Testis (tissue), 3 donors: ENCODE results near the gene ESYT2. TPM values are rescaled to one million over a fixed set of nuclear protein-coding genes. Genes with fewer than 3 reads are reported as not detected.

Experiments used
- DNase-seq: peaks from one replicate; pipeline ENCODE4 v3.0.0-alpha.2; 2019
- H3K27ac ChIP-seq, 2 donors: fragments of 200-600 bp; sonication (generic); one replicate each; pipeline ENCODE4 v1.5.1; 2019
- H3K27me3 ChIP-seq: fragments of 200-600 bp; sonication (generic); one replicate; pipeline ENCODE4 v1.5.1; 2019
- H3K36me3 ChIP-seq: fragments of 200-600 bp; sonication (generic); one replicate; pipeline ENCODE4 v1.5.1; 2017; ENCODE audit warnings: low read depth; ENCODE audit errors: missing control alignments
- H3K4me1 ChIP-seq: fragments of 200-600 bp; sonication (generic); one replicate; pipeline ENCODE4 v1.5.1; 2019
- H3K4me3 ChIP-seq, 2 donors: fragments of 200-600 bp; sonication (generic); one replicate each; pipeline ENCODE4 v1.5.1; 2017 to 2019
- H3K9me3 ChIP-seq: fragments of 200-600 bp; sonication (generic); one replicate; pipeline ENCODE4 v1.5.1; 2017
- POLR2A ChIP-seq: fragments of 450-650 bp; IDR thresholded peaks from one replicate; pipeline ENCODE4 v1.6.1; 2017; ENCODE audit warnings: antibody characterized with exemption, mild to moderate bottlenecking, moderate library complexity
- WGBS, 2 donors: methylation state at CpG; one replicate each; pipeline ENCODE4 v1.1.5; 2018; 5-methylcytosine and 5-hydroxymethylcytosine counted together
- intact Hi-C: fragments of 100-400 bp; cut with DNase I; formaldehyde crosslinking; loops from one replicate; pipeline ENCODE4 v1.15.1; 2023; ENCODE audit warnings: low total_unique reads
- polyA plus RNA-seq: library from polyadenylated mRNA; stranded (reverse); fragments of 350-450 nt; fragmentation: Illumina TruSeq; extraction: RNeasy Lipid Tissue Mini Kit (QIAGEN cat#74804); gene quantifications from one replicate; pipeline ENCODE4 v1.2.3, GENCODE V29; 2014; ENCODE audit warnings: low read depth, low replicate concordance; ENCODE audit not compliant: insufficient read depth
- total RNA-seq, 2 donors: library from RNA; depleted of rRNA; stranded (reverse); fragments of >200 nt; gene quantifications; one replicate each; pipeline ENCODE4 v1.2.3, GENCODE V29; 2016
- TF ChIP-seq, protein P1 (sequence below), 3 experiments: fragments of 450-650 bp in 2 of 3; fragments of 200-600 bp in 1 of 3; sonication (generic) in 1 of 3; IDR thresholded peaks; one replicate each; pipeline ENCODE4 v1.5.1; 2016 to 2019; ENCODE audit warnings: antibody characterized with exemption in 3 of 3, mild to moderate bottlenecking in 2 of 3, moderate library complexity in 1 of 3

Gene ESYT2
- total and polyA plus RNA-seq, 3 donors from 2014 or later: 53.9 to 73.1 (median 61.1) TPM

DNA sequence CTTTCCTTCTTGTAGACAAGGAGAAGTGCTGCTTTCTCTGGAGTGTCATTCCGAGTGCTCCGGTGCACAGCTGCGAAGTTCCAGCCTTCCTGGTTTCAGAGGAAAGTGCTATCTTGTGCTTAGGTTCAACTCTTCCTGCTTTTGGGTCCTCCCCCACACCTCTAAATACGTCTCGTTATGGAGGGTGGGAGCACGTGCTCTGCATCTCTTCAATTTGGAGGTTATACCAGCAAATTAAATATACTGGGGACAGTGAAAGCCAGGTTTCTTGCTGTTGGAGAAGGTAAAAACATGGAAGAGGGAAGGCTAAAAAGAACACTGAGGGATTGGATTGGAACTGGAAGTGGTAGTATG, 2.4 kb upstream of the ESYT2 start:
- Histone ChIP-seq H3K9me3 (no peaks in the 10 kb centered on the region), H3K36me3 (no peaks in the 10 kb centered on the region), H3K4me3 (no peak overlapping the region), H3K4me1 (peaks cover 34% of the 10 kb centered on the region), H3K27me3 (no peaks in the 10 kb centered on the region), H3K27ac (peak overlapping the region in 1 of 2 donors; percentile 25)
- no peak for DNase-seq
- WGBS, 2 donors: 46 to 53% methylated on average over 6 of the region's 6 CpGs
- intact Hi-C loops: no loop called here
- TF ChIP-seq POLR2A: no peak
- TF ChIP-seq, protein P1, sequence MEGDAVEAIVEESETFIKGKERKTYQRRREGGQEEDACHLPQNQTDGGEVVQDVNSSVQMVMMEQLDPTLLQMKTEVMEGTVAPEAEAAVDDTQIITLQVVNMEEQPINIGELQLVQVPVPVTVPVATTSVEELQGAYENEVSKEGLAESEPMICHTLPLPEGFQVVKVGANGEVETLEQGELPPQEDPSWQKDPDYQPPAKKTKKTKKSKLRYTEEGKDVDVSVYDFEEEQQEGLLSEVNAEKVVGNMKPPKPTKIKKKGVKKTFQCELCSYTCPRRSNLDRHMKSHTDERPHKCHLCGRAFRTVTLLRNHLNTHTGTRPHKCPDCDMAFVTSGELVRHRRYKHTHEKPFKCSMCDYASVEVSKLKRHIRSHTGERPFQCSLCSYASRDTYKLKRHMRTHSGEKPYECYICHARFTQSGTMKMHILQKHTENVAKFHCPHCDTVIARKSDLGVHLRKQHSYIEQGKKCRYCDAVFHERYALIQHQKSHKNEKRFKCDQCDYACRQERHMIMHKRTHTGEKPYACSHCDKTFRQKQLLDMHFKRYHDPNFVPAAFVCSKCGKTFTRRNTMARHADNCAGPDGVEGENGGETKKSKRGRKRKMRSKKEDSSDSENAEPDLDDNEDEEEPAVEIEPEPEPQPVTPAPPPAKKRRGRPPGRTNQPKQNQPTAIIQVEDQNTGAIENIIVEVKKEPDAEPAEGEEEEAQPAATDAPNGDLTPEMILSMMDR (IDR thresholded peaks at IDR 0.05): no peak

DNA sequence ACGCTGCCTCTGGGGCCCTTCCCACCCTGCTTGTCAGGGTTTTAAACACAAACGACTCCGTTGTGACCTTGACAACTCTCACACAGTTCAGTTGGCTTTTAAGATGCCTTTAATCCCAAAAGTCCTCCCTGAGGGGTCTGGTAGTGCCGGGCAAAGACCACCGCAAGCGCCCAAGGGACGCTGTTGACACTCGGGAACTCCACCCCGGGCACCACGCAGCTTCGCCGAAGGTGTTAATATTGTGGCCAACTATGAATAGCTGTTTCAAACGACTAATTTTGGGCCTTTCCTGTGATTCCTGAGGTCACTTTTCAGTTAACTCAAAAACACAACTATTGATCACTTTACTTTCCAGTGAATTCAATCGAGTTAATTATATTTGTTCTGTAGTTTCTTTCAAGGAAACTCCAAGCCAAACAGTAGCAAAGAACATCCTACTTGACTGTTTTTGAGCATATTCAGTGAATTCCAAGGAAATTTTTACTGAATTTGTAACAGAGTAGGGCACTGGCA, 958 bp upstream of the ESYT2 start:
- H3K9me3 ChIP-seq: no peaks in the 10 kb centered on the region
- H3K4me3 ChIP-seq: peak overlapping the region; percentile 89 to 94
- TF ChIP-seq POLR2A: no peak
- TF ChIP-seq, protein P1 (IDR thresholded peaks at IDR 0.05): no peak
- intact Hi-C loops: no loop called here
- DNase-seq: no peak
- H3K27me3 ChIP-seq: no peaks in the 10 kb centered on the region
- H3K36me3 ChIP-seq: no peaks in the 10 kb centered on the region
- H3K4me1 ChIP-seq: peaks cover 33% of the 10 kb centered on the region
- peak overlapping the region; percentile 98 to 100 for H3K27ac ChIP-seq
- 0 to 2% methylated on average over 12 to 14 of the region's 14 CpGs for WGBS, 2 donors

DNA sequence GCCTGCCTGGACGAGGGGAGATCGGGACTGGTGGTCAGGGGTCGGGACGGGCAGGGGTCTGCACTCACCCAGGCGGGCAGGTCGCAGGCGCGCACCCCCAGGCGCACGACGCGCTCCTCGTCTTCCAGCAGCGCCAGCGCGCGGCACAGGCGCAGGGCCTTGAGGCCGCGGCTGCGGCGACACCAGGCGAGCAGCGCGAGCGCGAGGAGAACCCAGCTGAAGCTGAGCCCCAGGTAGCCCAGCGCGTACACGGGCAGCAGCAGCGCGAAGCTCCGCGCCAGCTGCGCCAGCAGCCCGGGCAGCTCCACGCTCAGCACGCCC, 328 bp downstream of the ESYT2 start:
- intact Hi-C loops: loop anchor here (10.0 kb wide), 1 partner anchor 124 kb away; the partner anchor contains the start of gene NCAPG2
- WGBS, 2 donors: 0% methylated on average over 38 of the region's 38 CpGs; no CpG with 5 or more reads in 1 of the 2 donors
- no peak for DNase-seq

DNA sequence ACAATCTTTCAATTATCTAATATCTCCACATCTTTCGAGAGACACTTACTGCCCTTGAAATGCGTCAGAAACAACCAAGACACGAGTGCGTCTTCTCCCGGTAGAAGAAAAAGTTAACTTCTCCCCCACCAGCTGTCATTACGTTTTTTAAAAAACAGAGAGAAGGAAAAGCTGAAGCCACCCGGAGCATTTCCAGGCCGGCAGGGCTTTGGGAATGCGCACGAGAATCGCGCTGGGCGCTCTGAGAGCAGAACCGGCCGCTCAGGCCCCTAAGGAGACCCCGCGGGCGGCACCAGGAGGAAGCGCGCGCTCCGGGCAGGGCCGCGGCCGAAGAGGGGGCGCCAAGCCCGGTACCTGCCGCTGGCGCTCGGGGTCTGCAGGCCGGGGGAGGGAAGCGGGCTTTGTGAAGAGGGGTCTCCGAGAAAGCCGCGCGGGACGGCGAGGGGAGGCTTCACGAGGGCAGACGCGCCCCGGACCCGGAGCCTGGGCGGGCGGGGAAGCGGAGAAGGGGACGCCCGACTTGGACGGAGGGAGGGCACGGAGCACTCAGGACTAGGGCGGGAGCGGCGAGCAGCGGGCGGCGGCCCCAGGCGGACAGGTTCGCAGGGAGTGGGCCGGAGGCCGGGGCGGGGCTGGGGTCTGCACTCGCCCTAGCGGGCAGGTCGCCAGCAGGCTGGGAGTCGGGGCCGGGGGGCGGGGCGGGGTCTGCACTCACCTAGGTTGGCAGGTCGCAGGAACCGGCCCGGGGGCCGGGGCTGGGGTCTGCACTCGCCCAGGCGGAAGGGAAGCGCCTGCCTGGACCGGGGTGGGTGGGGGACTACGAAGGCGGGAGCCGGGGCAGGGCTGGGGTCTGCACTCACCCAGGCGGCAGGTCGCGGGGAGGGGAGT, 932 bp downstream of the ESYT2 start:
- Histone ChIP-seq H3K27me3 (no peaks in the 10 kb centered on the region), H3K27ac (peak overlapping the region; percentile 98 to 99), H3K4me3 (peak overlapping the region; percentile 89 to 98), H3K4me1 (peaks cover 23% of the 10 kb centered on the region), H3K36me3 (no peaks in the 10 kb centered on the region), H3K9me3 (no peaks in the 10 kb centered on the region)
- TF ChIP-seq, protein P1 (IDR thresholded peaks at IDR 0.05): no peak
- no peak for TF ChIP-seq POLR2A
- peak; percentile 58 for DNase-seq
- intact Hi-C loops: loop anchor here (10.0 kb wide), 1 partner anchor 124 kb away; the partner anchor contains the start of gene NCAPG2
- 0 to 1% methylated on average over 35 to 80 of the region's 82 CpGs for WGBS, 2 donors

More for the DNA sequence above, 328 bp downstream of the ESYT2 start:
- no peak for TF ChIP-seq POLR2A
- TF ChIP-seq, protein P1 (IDR thresholded peaks at IDR 0.05): no peak
- H3K27ac ChIP-seq: peak overlapping the region; percentile 98 to 99
- peaks cover 23% of the 10 kb centered on the region for H3K4me1 ChIP-seq
- H3K36me3 ChIP-seq: no peaks in the 10 kb centered on the region
- H3K9me3 ChIP-seq: no peaks in the 10 kb centered on the region
- H3K27me3 ChIP-seq: no peaks in the 10 kb centered on the region
- H3K4me3 ChIP-seq: peak overlapping the region; percentile 89 to 98
